Smooth muscle cell of trachea (primary cell): Measurements from ENCODE around the gene ZKSCAN7. TPM values are rescaled to one million over a fixed set of nuclear protein-coding genes. Genes with fewer than 3 reads are reported as not detected.

Experiments used
- total RNA-seq: library from RNA; depleted of rRNA; stranded (reverse); fragments of >200 nt; gene quantifications from 2 replicates; pipeline ENCODE4 v1.2.1, GENCODE V29; 2014

Gene ZKSCAN7
- total RNA-seq = 9.0 and 11.1 TPM in 2 replicates

GRCh38 chr3:44554626-44555592 lies at the start of gene ZKSCAN7:
ZKSCAN7 (plus strand) TSS chr3:44555193; CDS start chr3:44557048, 1,855 bp downstream.

GRCh38 chr3:44584646-44585501 lies 29.9 kb downstream of the ZKSCAN7 start, which contains the start of gene ZNF660:
ZNF660 (plus strand) TSS chr3:44584964; CDS start chr3:44594194, 9,230 bp downstream.

Other genes starting within 250 kb of the ZKSCAN7 start
- 34.1 and 42.8 TPM in 2 replicates for gene TCAIM, start 216.4 kb upstream of the ZKSCAN7 start, total RNA-seq
- 9.9 and 10.5 TPM in 2 replicates for gene ZNF445, start 77.5 kb upstream of the ZKSCAN7 start, total RNA-seq
- gene ZNF660, start 29.8 kb downstream of the ZKSCAN7 start, total RNA-seq = 1.6 and 2.5 TPM in 2 replicates
- gene ZNF197, start 69.8 kb downstream of the ZKSCAN7 start, total RNA-seq = 19.1 and 23.0 TPM in 2 replicates
- 8.8 and 14.1 TPM in 2 replicates for gene ZNF35, start 93.5 kb downstream of the ZKSCAN7 start, total RNA-seq
- 3.6 and 6.0 TPM in 2 replicates for gene ZNF502, start 157.5 kb downstream of the ZKSCAN7 start, total RNA-seq
- gene ZNF501, start 174.4 kb downstream of the ZKSCAN7 start, total RNA-seq = 6.3 and 7.6 TPM in 2 replicates
- gene KIAA1143, start 206.4 kb downstream of the ZKSCAN7 start, total RNA-seq = 17.7 and 26.5 TPM in 2 replicates
- 1.3 and 19.1 TPM in 2 replicates for gene KIF15, start 206.6 kb downstream of the ZKSCAN7 start, total RNA-seq